Activated T-cell treated with anti-CD3 and anti-CD28 coated beads, Interleukin-2, amount 50 U/mL, for 72 hours (primary cell): ENCODE results near the gene CIDEB. TPM values are rescaled to one million over a fixed set of nuclear protein-coding genes. Genes with fewer than 3 reads are reported as not detected.

ENCODE experiments used
- ATAC-seq, 2 donors: fragments of 150-1000 bp; cut with Tn5 transposase; replicated peaks in 1 of 2; 2 replicates each; pipeline ENCODE4 v1.10.0; 2021; ENCODE audit warnings: moderate library complexity in 2 of 2, mild to moderate bottlenecking in 1 of 2
- DNase-seq, 2 donors: peaks; one replicate each; pipeline ENCODE4 v3.0.0; 2021 to 2022; ENCODE audit warnings: mixed read lengths in 1 of 2
- H3K27ac Mint-ChIP-seq: one replicate; pipeline ENCODE4 v1.8.0; 2022; ENCODE audit warnings: mild to moderate bottlenecking, moderate library complexity, mixed read lengths
- H3K27me3 Mint-ChIP-seq: one replicate; pipeline ENCODE4 v1.8.0; 2022; ENCODE audit warnings: low read depth, mixed read lengths
- H3K36me3 Mint-ChIP-seq, 2 donors: one replicate each; pipeline ENCODE4 v1.8.0; 2022; ENCODE audit warnings: mixed read lengths in 2 of 2, mild to moderate bottlenecking in 1 of 2; ENCODE audit not compliant: insufficient read depth in 2 of 2
- H3K4me1 Mint-ChIP-seq: one replicate; pipeline ENCODE4 v1.8.0; 2022; ENCODE audit warnings: low read depth, mixed read lengths
- H3K4me3 Mint-ChIP-seq, 2 donors: one replicate each; pipeline ENCODE4 v1.8.0; 2022; ENCODE audit warnings: mild to moderate bottlenecking in 2 of 2, mixed read lengths in 2 of 2, moderate library complexity in 2 of 2
- H3K9me3 Mint-ChIP-seq, 2 donors: one replicate each; pipeline ENCODE4 v1.8.0; 2022; ENCODE audit warnings: mixed read lengths in 2 of 2
- total RNA-seq, 2 donors: library from RNA; stranded (reverse); gene quantifications; one replicate each; pipeline ENCODE4 v1.2.3, GENCODE V29; 2022

The CIDEB gene
- total RNA-seq, 2 donors from 2014 or later, result 11.6 to 12.9 TPM

- no peak for ATAC-seq
- Mint-ChIP-seq H3K27ac (no peak overlapping the region), H3K27me3 (no peaks in the 10 kb centered on the region), H3K4me1 (no peaks in the 10 kb centered on the region), H3K9me3 (no peaks in the 10 kb centered on the region), H3K4me3 (no peak overlapping the region), H3K36me3 (peaks cover under 1 to 2% of the 10 kb centered on the region in 2 donors)
- no peak for DNase-seq
Observed at GRCh38 chr14:24261969-24262327, 45.8 kb downstream of the CIDEB start.

GRCh38 chr14:24261256-24261968 is 46.4 kb downstream of the CIDEB start:
- H3K9me3 Mint-ChIP-seq, result no peaks in the 10 kb centered on the region
- no peaks in the 10 kb centered on the region for H3K36me3 Mint-ChIP-seq
- no peaks in the 10 kb centered on the region for H3K27me3 Mint-ChIP-seq
- no peak overlapping the region for H3K4me3 Mint-ChIP-seq
- ATAC-seq (no peak), DNase-seq (no peak)
- H3K27ac Mint-ChIP-seq, result no peak overlapping the region
- H3K4me1 Mint-ChIP-seq, result no peaks in the 10 kb centered on the region

- ATAC-seq, result no peak
- Mint-ChIP-seq H3K4me3 (no peak overlapping the region), H3K27me3 (no peaks in the 10 kb centered on the region), H3K4me1 (no peaks in the 10 kb centered on the region), H3K36me3 (no peaks in the 10 kb centered on the region), H3K27ac (no peak overlapping the region), H3K9me3 (no peaks in the 10 kb centered on the region)
- no peak for DNase-seq
Observed at GRCh38 chr14:24260780-24261157, 47.0 kb downstream of the CIDEB start.

DNA sequence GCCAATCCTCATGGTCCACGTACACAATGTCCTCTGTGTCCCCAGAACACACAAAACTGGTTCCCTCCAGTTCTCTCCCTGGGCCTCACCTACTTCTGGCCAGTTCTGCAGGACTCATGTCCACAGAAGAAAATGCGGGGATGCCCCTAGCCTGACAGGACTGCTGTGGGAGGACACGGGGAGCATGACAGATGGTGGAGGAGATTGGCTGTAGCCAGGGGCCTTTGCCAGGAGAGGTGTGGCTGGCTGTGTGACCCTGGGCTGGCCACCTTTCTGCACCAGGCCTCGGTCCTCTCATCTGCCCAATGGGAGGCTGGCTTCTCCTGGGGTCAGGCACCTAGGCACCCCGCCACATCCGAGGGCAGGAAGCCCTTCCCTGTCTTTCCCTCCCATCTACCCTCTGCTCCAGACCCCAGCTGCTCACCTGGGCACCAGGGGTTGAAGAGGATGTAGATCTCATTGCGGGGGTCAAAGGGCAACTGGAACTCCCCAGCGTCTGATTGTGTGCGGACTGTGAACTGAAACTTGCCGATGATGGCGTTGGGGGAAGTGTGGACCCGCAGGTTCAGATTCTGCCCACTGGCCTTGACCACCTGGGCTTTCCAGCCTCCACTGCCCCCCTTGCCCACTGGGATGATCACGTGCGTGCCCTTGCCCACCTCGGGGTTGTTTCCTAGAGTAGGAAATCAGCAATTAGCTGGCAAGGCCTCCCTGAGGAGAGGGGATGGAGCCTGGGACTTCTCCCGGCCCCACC is 47.6 kb downstream of the CIDEB start:
- Mint-ChIP-seq H3K27ac (no peak overlapping the region), H3K36me3 (no peaks in the 10 kb centered on the region), H3K4me1 (no peaks in the 10 kb centered on the region), H3K27me3 (no peaks in the 10 kb centered on the region), H3K9me3 (no peaks in the 10 kb centered on the region), H3K4me3 (no peak overlapping the region)
- ATAC-seq, result no peak
- no peak for DNase-seq

- ATAC-seq (no peak), DNase-seq (no peak)
- H3K36me3 Mint-ChIP-seq, result no peaks in the 10 kb centered on the region
- H3K27me3 Mint-ChIP-seq, result no peaks in the 10 kb centered on the region
- no peaks in the 10 kb centered on the region for H3K4me1 Mint-ChIP-seq
- H3K9me3 Mint-ChIP-seq, result no peaks in the 10 kb centered on the region
- no peak overlapping the region for H3K4me3 Mint-ChIP-seq
- no peak overlapping the region for H3K27ac Mint-ChIP-seq
Observed at GRCh38 chr14:24259282-24260025, 48.3 kb downstream of the CIDEB start.

GRCh38 chr14:24258548-24259265 is 49.1 kb downstream of the CIDEB start:
- Mint-ChIP-seq H3K4me1 (no peaks in the 10 kb centered on the region), H3K36me3 (no peaks in the 10 kb centered on the region), H3K9me3 (no peaks in the 10 kb centered on the region), H3K4me3 (no peak overlapping the region), H3K27ac (no peak overlapping the region), H3K27me3 (no peaks in the 10 kb centered on the region)
- DNase-seq (no peak), ATAC-seq (no peak)

- no peaks in the 10 kb centered on the region for H3K9me3 Mint-ChIP-seq
- H3K27me3 Mint-ChIP-seq, result no peaks in the 10 kb centered on the region
- DNase-seq, result no peak
- H3K4me1 Mint-ChIP-seq, result no peaks in the 10 kb centered on the region
- no peak for ATAC-seq
- no peak overlapping the region for H3K27ac Mint-ChIP-seq
- H3K36me3 Mint-ChIP-seq, result no peaks in the 10 kb centered on the region
- no peak overlapping the region for H3K4me3 Mint-ChIP-seq
Observed at GRCh38 chr14:24258119-24258518, 49.7 kb downstream of the CIDEB start.

DNA sequence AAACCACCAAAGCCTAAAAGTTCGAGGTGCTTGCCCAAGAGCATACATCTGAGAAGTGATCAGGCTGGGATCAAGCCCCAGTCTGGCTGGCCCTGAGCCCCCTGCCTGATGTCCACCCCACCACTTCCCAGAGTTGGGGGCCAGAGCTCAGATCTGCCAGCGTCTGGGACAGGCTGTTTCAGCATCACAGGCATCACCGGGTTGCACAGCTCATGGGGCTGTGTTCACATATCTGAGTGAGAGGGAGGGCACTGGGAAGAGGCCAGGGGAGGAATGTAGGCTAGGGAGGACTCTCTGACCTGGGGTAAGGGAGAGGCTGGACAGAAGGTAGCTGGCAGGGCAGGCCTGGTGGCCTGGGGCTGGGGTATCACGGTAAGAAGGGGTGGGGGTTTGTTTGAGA is 50.8 kb downstream of the CIDEB start:
- H3K4me1 Mint-ChIP-seq, result no peaks in the 10 kb centered on the region
- H3K27me3 Mint-ChIP-seq, result no peaks in the 10 kb centered on the region
- DNase-seq (no peak), ATAC-seq (no peak)
- no peak overlapping the region for H3K4me3 Mint-ChIP-seq
- no peaks in the 10 kb centered on the region for H3K9me3 Mint-ChIP-seq
- no peak overlapping the region for H3K27ac Mint-ChIP-seq
- no peaks in the 10 kb centered on the region for H3K36me3 Mint-ChIP-seq

DNA sequence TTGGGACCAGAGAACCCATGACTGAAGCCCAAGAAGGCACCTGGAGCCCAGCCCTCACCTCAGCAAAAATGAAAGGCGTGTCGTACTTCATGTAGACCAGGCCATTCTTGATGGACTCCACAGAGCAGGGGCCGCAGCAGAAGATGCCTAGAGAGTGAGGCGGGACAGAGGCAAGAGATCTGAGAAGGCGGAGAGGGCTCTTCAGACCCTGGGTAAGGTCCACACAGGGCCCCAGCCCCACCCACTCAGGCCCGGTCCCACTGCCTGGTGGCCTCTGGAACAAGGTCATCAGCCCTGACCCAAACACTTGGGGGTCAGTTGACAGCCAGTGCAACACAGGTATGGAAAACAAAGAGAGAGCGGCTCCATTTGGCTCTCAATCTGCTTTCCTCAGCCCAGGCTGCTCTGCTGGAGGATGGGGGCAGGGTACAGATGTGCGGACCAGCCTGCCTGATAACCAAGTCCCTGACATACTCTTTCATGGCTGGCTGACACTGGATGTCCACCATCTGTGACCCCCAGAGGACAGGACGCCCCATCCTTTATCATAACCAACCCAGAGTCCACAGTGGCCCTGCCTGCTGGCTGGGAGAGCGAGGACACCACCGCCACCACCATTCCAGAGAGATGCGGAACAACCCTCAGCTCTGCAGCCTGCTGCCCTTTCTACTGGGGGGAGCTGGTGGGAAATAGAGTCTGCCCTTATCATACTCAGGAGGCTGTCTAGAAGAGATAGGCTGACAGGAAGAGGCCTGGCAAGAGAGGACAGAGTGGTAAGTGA is 51.7 kb downstream of the CIDEB start:
- ATAC-seq, result no peak
- H3K27me3 Mint-ChIP-seq, result no peaks in the 10 kb centered on the region
- H3K9me3 Mint-ChIP-seq, result no peaks in the 10 kb centered on the region
- no peak overlapping the region for H3K27ac Mint-ChIP-seq
- no peaks in the 10 kb centered on the region for H3K36me3 Mint-ChIP-seq
- DNase-seq, result no peak
- H3K4me3 Mint-ChIP-seq, result no peak overlapping the region
- H3K4me1 Mint-ChIP-seq, result no peaks in the 10 kb centered on the region

GRCh38 chr14:24255438-24255837 is 52.3 kb downstream of the CIDEB start:
- Mint-ChIP-seq H3K9me3 (no peaks in the 10 kb centered on the region), H3K36me3 (no peaks in the 10 kb centered on the region), H3K4me1 (peaks cover 6% of the 10 kb centered on the region), H3K27ac (no peak overlapping the region), H3K27me3 (no peaks in the 10 kb centered on the region), H3K4me3 (no peak overlapping the region)
- DNase-seq (no peak), ATAC-seq (no peak)
